Liver (tissue), 3 donors: ENCODE results near the gene MARCHF10.

Source experiments
- CTCF ChIP-seq: fragments of 150-350 bp; IDR thresholded peaks from 2 replicates; pipeline ENCODE4 v1.5.1; 2017; ENCODE audit warnings: improper control_type of control experiment, low read depth, low read length; ENCODE audit not compliant: missing input control
- EGR1 ChIP-seq, 2 donors: IDR thresholded peaks; 2 replicates each; pipeline ENCODE4 v1.6.1; 2016 to 2018; ENCODE audit warnings: antibody characterized with exemption in 2 of 2, low read depth in 2 of 2
- REST ChIP-seq: IDR thresholded peaks from 2 replicates; pipeline ENCODE4 v1.6.1; 2016; ENCODE audit warnings: antibody characterized with exemption, mild to moderate bottlenecking
- ZBTB33 ChIP-seq: IDR thresholded peaks from 2 replicates; pipeline ENCODE4 v1.6.1; 2016; ENCODE audit warnings: antibody characterized with exemption
- donor health status: healthy.
- donor health status: healthy.

- TF ChIP-seq CTCF (no peak), REST (no peak), EGR1 (IDR thresholded peaks at IDR 0.05; ENCODE audit: low read depth in 2 of 2) (no peak), ZBTB33 (no peak)
Observed at GRCh38 chr17:62718429-62718828, 89.7 kb downstream of the MARCHF10 start.
